Activated CD4-positive, alpha-beta T cell treated with anti-CD3 and anti-CD28 coated beads, Interleukin-2, amount 10 ng/mL, durations not matched to agents 24 days and 14 days (primary cell): ENCODE results near the gene GLI3. TPM values are rescaled to one million over a fixed set of nuclear protein-coding genes. Genes with fewer than 3 reads are reported as not detected.

ENCODE experiments used
- DNase-seq: peaks from one replicate; pipeline ENCODE4 v3.0.0; 2022
- H3K27ac Mint-ChIP-seq: one replicate; pipeline ENCODE4 v1.8.0; 2022; ENCODE audit warnings: mild to moderate bottlenecking, mixed read lengths
- H3K27me3 Mint-ChIP-seq: one replicate; pipeline ENCODE4 v1.8.0; 2022; ENCODE audit warnings: mixed read lengths
- H3K36me3 Mint-ChIP-seq: one replicate; pipeline ENCODE4 v1.8.0; 2022; ENCODE audit warnings: low read depth, mild to moderate bottlenecking, mixed read lengths
- H3K4me1 Mint-ChIP-seq: one replicate; pipeline ENCODE4 v1.8.0; 2021; ENCODE audit warnings: mixed read lengths
- H3K4me3 Mint-ChIP-seq: one replicate; pipeline ENCODE4 v1.8.0; 2022; ENCODE audit warnings: mild to moderate bottlenecking, moderate library complexity, mixed read lengths
- H3K9me3 Mint-ChIP-seq: one replicate; pipeline ENCODE4 v1.8.0; 2021; ENCODE audit warnings: mixed read lengths
- intact Hi-C: fragments of 100-400 bp; cut with micrococcal nuclease; formaldehyde crosslinking; loops from one replicate; pipeline ENCODE4 v1.15.1; 2023
- total RNA-seq: library from RNA; stranded (reverse); gene quantifications from 2 replicates; pipeline ENCODE4 v1.2.3, GENCODE V29; 2022

The GLI3 gene
- total RNA-seq, 1 donor from 2014 or later, result not detected

- no peaks in the 10 kb centered on the region for H3K9me3 Mint-ChIP-seq
- H3K4me1 Mint-ChIP-seq, result no peaks in the 10 kb centered on the region
- DNase-seq, result no peak
- H3K27ac Mint-ChIP-seq, result no peak overlapping the region
- peaks cover 3% of the 10 kb centered on the region for H3K27me3 Mint-ChIP-seq
- intact Hi-C loops, result no loop called here
- no peak overlapping the region for H3K4me3 Mint-ChIP-seq
- H3K36me3 Mint-ChIP-seq, result no peaks in the 10 kb centered on the region
These were observed 152.7 kb downstream of the GLI3 start for GRCh38 chr7:42084263-42084662.

- no peak overlapping the region for H3K4me3 Mint-ChIP-seq
- H3K27me3 Mint-ChIP-seq, result peaks cover 3% of the 10 kb centered on the region
- no peak for DNase-seq
- no peaks in the 10 kb centered on the region for H3K36me3 Mint-ChIP-seq
- no peak overlapping the region for H3K27ac Mint-ChIP-seq
- intact Hi-C loops, result no loop called here
- H3K9me3 Mint-ChIP-seq, result no peaks in the 10 kb centered on the region
- no peaks in the 10 kb centered on the region for H3K4me1 Mint-ChIP-seq
These were observed 153.7 kb downstream of the GLI3 start for GRCh38 chr7:42083284-42083683.

GRCh38 chr7:42082144-42082543 is 154.9 kb downstream of the GLI3 start:
- intact Hi-C loops, result no loop called here
- no peaks in the 10 kb centered on the region for H3K9me3 Mint-ChIP-seq
- H3K27ac Mint-ChIP-seq, result no peak overlapping the region
- H3K36me3 Mint-ChIP-seq, result no peaks in the 10 kb centered on the region
- H3K4me1 Mint-ChIP-seq, result no peaks in the 10 kb centered on the region
- H3K27me3 Mint-ChIP-seq, result peaks cover 3% of the 10 kb centered on the region
- no peak overlapping the region for H3K4me3 Mint-ChIP-seq
- DNase-seq, result no peak

GRCh38 chr7:42081671-42082070 is 155.3 kb downstream of the GLI3 start:
- no peaks in the 10 kb centered on the region for H3K9me3 Mint-ChIP-seq
- H3K4me1 Mint-ChIP-seq, result no peaks in the 10 kb centered on the region
- no peak for DNase-seq
- peaks cover 4% of the 10 kb centered on the region for H3K27me3 Mint-ChIP-seq
- no peaks in the 10 kb centered on the region for H3K36me3 Mint-ChIP-seq
- H3K27ac Mint-ChIP-seq, result no peak overlapping the region
- intact Hi-C loops, result no loop called here
- no peak overlapping the region for H3K4me3 Mint-ChIP-seq

- DNase-seq, result no peak
- no peaks in the 10 kb centered on the region for H3K9me3 Mint-ChIP-seq
- intact Hi-C loops, result no loop called here
- peaks cover 4% of the 10 kb centered on the region for H3K27me3 Mint-ChIP-seq
- no peak overlapping the region for H3K27ac Mint-ChIP-seq
- H3K36me3 Mint-ChIP-seq, result no peaks in the 10 kb centered on the region
- no peak overlapping the region for H3K4me3 Mint-ChIP-seq
- no peaks in the 10 kb centered on the region for H3K4me1 Mint-ChIP-seq
These were observed 156.0 kb downstream of the GLI3 start for GRCh38 chr7:42080841-42081586.

- Mint-ChIP-seq H3K27me3 (peaks cover 4% of the 10 kb centered on the region), H3K36me3 (no peaks in the 10 kb centered on the region), H3K9me3 (no peaks in the 10 kb centered on the region), H3K27ac (no peak overlapping the region), H3K4me1 (no peaks in the 10 kb centered on the region), H3K4me3 (no peak overlapping the region)
- DNase-seq, result no peak
- intact Hi-C loops, result no loop called here
These were observed 159.5 kb downstream of the GLI3 start for GRCh38 chr7:42077271-42078135.

GRCh38 chr7:42076870-42077269 is 160.1 kb downstream of the GLI3 start:
- Mint-ChIP-seq H3K4me3 (no peak overlapping the region), H3K9me3 (no peaks in the 10 kb centered on the region), H3K27ac (no peak overlapping the region), H3K4me1 (no peaks in the 10 kb centered on the region), H3K36me3 (no peaks in the 10 kb centered on the region), H3K27me3 (peaks cover 2% of the 10 kb centered on the region)
- intact Hi-C loops, result no loop called here
- DNase-seq, result no peak

GRCh38 chr7:42075418-42075817 is 161.6 kb downstream of the GLI3 start:
- intact Hi-C loops, result no loop called here
- no peak overlapping the region for H3K4me3 Mint-ChIP-seq
- no peaks in the 10 kb centered on the region for H3K4me1 Mint-ChIP-seq
- H3K36me3 Mint-ChIP-seq, result no peaks in the 10 kb centered on the region
- H3K27ac Mint-ChIP-seq, result no peak overlapping the region
- H3K9me3 Mint-ChIP-seq, result no peaks in the 10 kb centered on the region
- DNase-seq, result no peak
- peaks cover 2% of the 10 kb centered on the region for H3K27me3 Mint-ChIP-seq

GRCh38 chr7:42074076-42074475 is 162.9 kb downstream of the GLI3 start:
- Mint-ChIP-seq H3K36me3 (no peaks in the 10 kb centered on the region), H3K27me3 (peaks cover 2% of the 10 kb centered on the region), H3K4me3 (no peak overlapping the region), H3K9me3 (no peaks in the 10 kb centered on the region), H3K27ac (no peak overlapping the region), H3K4me1 (no peaks in the 10 kb centered on the region)
- intact Hi-C loops, result no loop called here
- no peak for DNase-seq

- DNase-seq, result no peak
- Mint-ChIP-seq H3K4me3 (no peak overlapping the region), H3K9me3 (no peaks in the 10 kb centered on the region), H3K4me1 (no peaks in the 10 kb centered on the region), H3K27me3 (no peaks in the 10 kb centered on the region), H3K27ac (no peak overlapping the region), H3K36me3 (no peaks in the 10 kb centered on the region)
- intact Hi-C loops, result no loop called here
These were observed 165.4 kb downstream of the GLI3 start for GRCh38 chr7:42071372-42072261.

GRCh38 chr7:42070068-42070467 is 166.9 kb downstream of the GLI3 start:
- no peak overlapping the region for H3K27ac Mint-ChIP-seq
- DNase-seq, result no peak
- no peaks in the 10 kb centered on the region for H3K9me3 Mint-ChIP-seq
- H3K4me3 Mint-ChIP-seq, result no peak overlapping the region
- H3K27me3 Mint-ChIP-seq, result no peaks in the 10 kb centered on the region
- intact Hi-C loops, result no loop called here
- no peaks in the 10 kb centered on the region for H3K36me3 Mint-ChIP-seq
- no peaks in the 10 kb centered on the region for H3K4me1 Mint-ChIP-seq

GRCh38 chr7:42069590-42069989 is 167.4 kb downstream of the GLI3 start:
- H3K36me3 Mint-ChIP-seq, result no peaks in the 10 kb centered on the region
- H3K9me3 Mint-ChIP-seq, result no peaks in the 10 kb centered on the region
- H3K4me3 Mint-ChIP-seq, result no peak overlapping the region
- intact Hi-C loops, result no loop called here
- no peak overlapping the region for H3K27ac Mint-ChIP-seq
- H3K27me3 Mint-ChIP-seq, result no peaks in the 10 kb centered on the region
- no peak for DNase-seq
- H3K4me1 Mint-ChIP-seq, result no peaks in the 10 kb centered on the region

GRCh38 chr7:42068554-42069280 is 168.3 kb downstream of the GLI3 start:
- H3K27ac Mint-ChIP-seq, result no peak overlapping the region
- intact Hi-C loops, result no loop called here
- H3K27me3 Mint-ChIP-seq, result no peaks in the 10 kb centered on the region
- H3K36me3 Mint-ChIP-seq, result no peaks in the 10 kb centered on the region
- H3K9me3 Mint-ChIP-seq, result no peaks in the 10 kb centered on the region
- DNase-seq, result no peak
- no peak overlapping the region for H3K4me3 Mint-ChIP-seq
- H3K4me1 Mint-ChIP-seq, result no peaks in the 10 kb centered on the region
